ENCODE results near the gene CRTC2. TPM values are rescaled to one million over a fixed set of nuclear protein-coding genes. Genes with fewer than 3 reads are reported as not detected.

Gene CRTC2
- total and polyA plus RNA-seq, 7 donors: 17.0 to 54.6 (median 31.3) TPM

DNA sequence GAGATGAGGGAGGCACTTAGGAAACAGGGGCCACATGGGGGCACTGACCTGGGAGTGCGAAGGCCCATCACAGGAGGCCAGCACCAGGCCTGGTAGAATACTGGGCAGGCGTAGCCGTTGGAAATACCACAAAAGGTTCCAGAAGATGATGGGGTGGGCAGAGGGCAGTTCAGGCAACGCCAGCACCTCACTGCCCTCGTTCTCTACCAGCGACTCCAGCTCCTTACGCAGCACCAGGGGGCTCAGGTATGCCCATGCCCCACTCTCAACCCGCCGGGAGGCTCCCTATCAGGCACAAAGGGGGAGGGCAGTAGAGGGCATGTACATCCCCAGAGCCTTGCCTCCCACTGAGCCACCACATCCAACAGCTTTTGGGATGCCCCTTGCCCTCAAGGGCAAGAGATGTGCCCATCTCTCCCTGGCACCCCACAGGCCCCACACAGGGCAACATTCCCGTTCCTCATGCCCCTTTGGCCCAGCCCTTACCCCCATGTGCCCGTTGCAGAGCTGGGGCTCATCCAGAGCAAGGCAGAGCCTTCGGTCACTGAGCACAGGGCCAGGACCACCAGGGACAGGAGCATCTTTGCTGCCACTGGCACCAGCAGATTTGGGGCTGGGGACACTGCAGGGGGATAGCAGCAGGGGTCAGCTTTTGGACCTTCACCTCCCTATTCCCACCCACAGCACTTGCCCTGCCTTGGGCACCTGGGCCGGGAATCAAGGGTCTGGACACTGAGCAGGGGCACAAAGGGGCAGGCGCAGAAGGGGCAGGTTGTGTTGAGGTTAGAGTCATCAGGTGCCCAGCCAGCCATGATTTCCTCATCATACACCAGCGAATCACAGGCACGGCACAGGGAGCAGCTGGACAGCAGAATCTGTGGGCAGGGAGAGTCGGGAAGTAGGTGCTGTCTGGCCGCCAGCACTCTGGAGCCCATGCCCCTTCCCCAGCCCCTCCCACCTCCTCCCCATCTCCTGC, 26.0 kb downstream of the CRTC2 start:
- intact Hi-C loops (cut with DNase I): no loop called here
- Histone ChIP-seq H3K9me3 (no peaks in the 10 kb centered on the region), H3K4me3 (no peak overlapping the region), H3K4me1 (no peaks in the 10 kb centered on the region), H3K36me3 (ENCODE audit: insufficient read depth in 1 of 2, low read depth in 1 of 2) (peaks cover 13 to 87% of the 10 kb centered on the region in 2 donors), H3K27me3 (ENCODE audit: insufficient read depth in 3 of 3, low read length in 2 of 3) (no peaks in the 10 kb centered on the region), H3K27ac (no peak overlapping the region)
- ATAC-seq: no peak
- 92 to 94% (median 93%) methylated on average over 17 to 18 of the region's 18 CpGs for WGBS, 3 donors
- no peak for TF ChIP-seq CTCF (IDR thresholded peaks at IDR 0.05)
- no peak for DNase-seq

GRCh38 chr1:153929981-153930948, 28.1 kb downstream of the CRTC2 start:
- intact Hi-C loops (cut with DNase I): no loop called here
- Histone ChIP-seq H3K27me3 (ENCODE audit: insufficient read depth in 3 of 3, low read length in 2 of 3) (no peaks in the 10 kb centered on the region), H3K36me3 (ENCODE audit: insufficient read depth in 1 of 2, low read depth in 1 of 2) (peaks cover 10 to 66% of the 10 kb centered on the region in 2 donors), H3K27ac (no peak overlapping the region), H3K9me3 (no peaks in the 10 kb centered on the region), H3K4me1 (no peaks in the 10 kb centered on the region), H3K4me3 (no peak overlapping the region)
- no peak for TF ChIP-seq CTCF (IDR thresholded peaks at IDR 0.05)
- DNase-seq: no peak
- no peak for ATAC-seq
- whole genome bisulfite sequencing, 3 donors: 82 to 87% (median 82%) methylated on average over 12 to 14 of the region's 14 CpGs

DNA sequence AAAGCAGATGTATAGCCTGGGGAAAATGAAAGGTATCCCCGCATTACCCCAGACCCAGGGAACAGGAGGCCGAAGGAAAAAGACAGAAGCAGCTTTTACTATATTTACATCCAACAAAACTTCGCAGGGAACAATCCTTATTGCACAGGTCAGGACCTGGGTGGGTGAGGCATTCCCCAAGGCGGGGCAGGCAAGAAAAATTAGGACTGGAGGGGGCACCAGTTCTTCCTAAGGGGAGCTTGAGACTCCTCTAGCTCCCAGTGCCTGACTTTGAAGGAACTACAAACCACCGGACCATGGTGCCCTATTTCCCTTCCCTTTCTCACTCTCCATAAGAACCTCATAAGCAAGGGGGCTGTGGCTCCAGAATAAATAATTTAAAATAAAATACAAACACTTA, 29.0 kb downstream of the CRTC2 start:
- H3K9me3 ChIP-seq: no peaks in the 10 kb centered on the region
- no peak overlapping the region for H3K4me3 ChIP-seq
- peaks cover 10 to 57% of the 10 kb centered on the region in 2 donors for H3K36me3 ChIP-seq (ENCODE audit: insufficient read depth in 1 of 2, low read depth in 1 of 2)
- no peak for TF ChIP-seq CTCF (IDR thresholded peaks at IDR 0.05)
- no peak overlapping the region for H3K27ac ChIP-seq
- intact Hi-C loops (cut with DNase I): no loop called here
- no peaks in the 10 kb centered on the region for H3K27me3 ChIP-seq (ENCODE audit: insufficient read depth in 3 of 3, low read length in 2 of 3)
- ATAC-seq: no peak
- 87 to 91% (median 88%) methylated on average over 5 of the region's 5 CpGs for whole genome bisulfite sequencing, 3 donors
- no peaks in the 10 kb centered on the region for H3K4me1 ChIP-seq
- DNase-seq: no peak

DNA sequence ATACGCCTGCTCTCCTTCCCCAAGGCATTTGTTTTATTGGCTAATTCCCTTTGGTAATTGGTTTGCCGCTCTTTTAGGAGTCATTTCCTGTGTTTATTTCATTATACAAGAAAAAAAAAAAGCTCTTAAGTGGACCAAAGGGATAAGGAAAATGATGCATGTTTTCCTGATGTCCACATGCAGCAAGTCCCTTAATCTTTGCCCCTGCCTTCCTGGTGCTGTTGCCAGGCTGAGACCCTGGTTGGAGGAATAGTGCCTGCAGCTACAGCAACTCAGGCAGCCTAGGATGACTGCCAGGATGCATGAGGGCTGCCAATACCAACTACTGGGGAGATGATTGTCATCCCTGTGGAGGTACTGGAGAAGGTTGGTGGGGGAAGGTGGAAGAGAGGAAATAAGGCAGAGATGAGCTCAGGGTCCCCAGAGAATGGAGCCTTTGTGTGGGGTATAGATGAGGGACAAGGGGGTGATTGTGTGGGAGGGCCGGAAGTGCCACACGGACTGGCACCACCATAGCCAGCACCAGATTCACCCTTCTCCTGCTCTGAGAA, 29.5 kb downstream of the CRTC2 start:
- no peaks in the 10 kb centered on the region for H3K9me3 ChIP-seq
- WGBS, 3 donors: 45 to 65% (median 58%) methylated on average over 4 of the region's 4 CpGs
- H3K4me3 ChIP-seq: no peak overlapping the region
- H3K27me3 ChIP-seq (ENCODE audit: insufficient read depth in 3 of 3, low read length in 2 of 3): no peaks in the 10 kb centered on the region
- intact Hi-C loops (cut with DNase I): no loop called here
- peaks cover 10 to 52% of the 10 kb centered on the region in 2 donors for H3K36me3 ChIP-seq (ENCODE audit: insufficient read depth in 1 of 2, low read depth in 1 of 2)
- H3K4me1 ChIP-seq: no peaks in the 10 kb centered on the region
- no peak overlapping the region for H3K27ac ChIP-seq
- no peak for TF ChIP-seq CTCF (IDR thresholded peaks at IDR 0.05)
- DNase-seq: no peak
- no peak for ATAC-seq

Measured in psoas muscle (tissue), 8 donors.